Measurements from ENCODE around the gene APBB2.

The APBB2 gene

DNA sequence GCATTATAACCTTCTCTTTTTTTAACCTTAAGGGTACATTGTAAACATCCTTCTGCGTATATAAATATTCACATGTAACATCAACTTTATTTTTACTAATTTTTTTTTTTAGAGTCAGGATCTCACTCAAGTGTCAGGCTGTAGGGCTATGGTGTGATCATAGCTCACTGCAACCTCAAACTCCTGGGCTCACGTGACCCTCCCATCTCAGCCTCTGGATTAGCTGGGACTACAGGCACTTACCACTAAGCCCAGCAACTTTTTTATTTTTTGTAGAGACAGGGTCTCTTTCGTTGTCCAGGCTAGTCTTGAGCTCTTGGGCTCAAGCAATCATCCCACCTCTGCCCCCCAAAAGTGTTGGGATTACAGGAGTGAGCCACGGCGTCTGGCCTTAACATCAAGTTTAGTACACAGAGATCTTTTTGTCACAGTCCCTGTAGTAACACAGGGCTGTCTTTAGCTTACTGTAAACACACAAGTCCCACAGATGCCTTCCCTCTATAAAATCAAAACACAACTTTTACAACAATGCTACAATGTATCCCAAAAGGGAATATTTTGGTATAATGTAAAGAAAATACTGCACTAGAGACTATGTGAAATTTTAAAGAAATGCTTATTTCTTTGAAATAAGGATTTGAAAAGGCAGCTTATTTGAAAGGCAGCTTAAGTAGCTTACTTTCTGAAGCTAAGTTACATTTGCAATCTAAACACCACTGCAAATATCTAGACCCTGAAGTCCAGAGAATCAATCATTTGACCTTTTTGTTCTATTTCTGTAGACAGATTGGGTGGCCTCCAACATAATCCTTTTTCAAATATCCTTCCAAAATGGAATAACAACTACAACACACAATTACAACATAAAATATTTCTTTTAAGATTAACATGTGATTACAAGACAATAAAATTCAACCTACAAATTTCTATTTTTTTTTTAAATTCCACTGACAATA, 116.0 kb downstream of the APBB2 start:
- no peak for DNase-seq

DNA sequence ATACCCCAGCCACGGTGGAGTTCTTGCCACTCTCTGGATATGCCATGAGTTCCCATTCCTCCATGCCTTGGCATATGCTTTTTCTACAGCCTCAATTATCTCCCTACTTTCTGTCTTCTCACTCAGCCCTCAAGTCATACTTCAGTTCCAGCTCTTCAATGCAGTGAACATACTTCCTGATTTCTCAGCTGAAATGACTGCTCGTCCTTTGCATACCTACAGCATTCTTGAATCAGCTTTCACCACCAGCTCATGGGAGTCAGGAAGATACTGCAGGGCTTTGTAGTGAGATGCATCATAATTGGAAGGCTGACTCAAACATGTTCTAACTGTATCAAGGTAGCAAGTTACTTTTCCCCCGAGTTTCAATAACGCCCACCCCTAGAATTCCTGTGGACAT, 118.4 kb downstream of the APBB2 start:
- DNase-seq = no peak

DNA sequence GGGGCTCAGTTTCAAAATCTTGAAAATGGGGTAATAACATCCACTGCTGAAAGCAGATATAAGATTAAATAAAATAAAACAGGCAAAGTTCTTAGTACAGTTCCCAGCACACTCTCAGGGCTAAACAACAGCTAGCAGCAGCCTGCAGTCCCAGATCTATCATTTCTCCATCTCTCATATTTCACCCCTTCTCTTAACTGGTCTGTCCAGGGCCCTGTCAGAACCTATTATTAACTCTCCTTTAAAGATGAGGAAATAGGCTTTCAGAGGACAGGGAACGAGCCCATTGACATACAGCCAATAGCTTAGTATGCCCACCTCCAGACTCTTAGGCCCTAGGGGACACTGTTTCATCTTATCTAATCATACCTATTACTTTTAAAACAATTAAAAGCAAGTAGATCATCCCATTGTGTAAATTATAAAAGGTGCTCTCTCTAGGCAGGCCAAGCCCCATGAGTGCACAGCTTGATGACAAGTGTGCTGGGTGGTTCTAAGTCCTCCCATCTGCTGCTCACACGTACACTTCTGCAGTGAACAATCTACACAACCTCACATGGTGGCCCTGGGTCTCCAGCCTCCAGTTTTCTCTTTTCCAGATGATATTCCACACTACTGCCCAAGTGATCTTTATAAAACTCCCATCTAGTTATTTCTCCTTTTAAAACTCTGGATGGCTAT, 119.0 kb downstream of the APBB2 start:
- DNase-seq = no peak

DNA sequence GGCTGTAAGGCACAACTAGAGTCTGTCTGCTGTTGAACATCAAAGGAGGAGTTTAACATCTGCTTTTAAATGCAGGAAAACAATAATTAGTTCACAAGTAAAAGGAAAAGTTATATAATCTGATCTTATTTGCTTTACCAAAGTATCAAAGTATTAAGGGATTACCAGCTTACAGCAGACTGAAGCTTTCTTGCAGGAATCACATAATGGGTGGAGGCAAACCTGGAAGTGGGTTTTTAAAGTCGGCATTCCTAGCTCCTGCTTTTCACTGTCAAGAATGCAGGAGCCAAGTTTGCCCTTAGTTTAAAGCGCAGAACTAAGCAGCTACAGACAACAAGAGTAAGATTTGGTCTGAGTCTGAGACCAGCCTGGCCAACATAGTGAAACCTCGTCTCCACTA, 122.2 kb downstream of the APBB2 start:
- no peak for DNase-seq

DNA sequence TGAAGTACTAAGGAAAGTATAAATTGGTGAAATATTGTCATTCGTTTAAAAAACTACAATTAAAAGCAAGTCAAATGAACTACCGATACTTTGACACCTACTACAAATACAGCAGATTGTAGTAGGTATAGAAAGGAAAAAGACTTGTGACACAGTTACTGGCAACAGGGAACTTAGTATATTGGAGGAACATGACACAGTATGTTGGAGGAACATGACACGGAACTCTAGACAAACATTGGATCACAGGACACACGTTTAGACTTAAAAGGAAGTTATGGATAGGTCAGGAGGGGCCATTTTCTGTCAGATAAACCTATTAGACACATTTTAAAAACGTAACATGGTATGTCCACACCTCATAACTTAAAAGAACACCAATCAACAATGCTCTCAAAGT, 132.5 kb downstream of the APBB2 start:
- no peak for DNase-seq

DNA sequence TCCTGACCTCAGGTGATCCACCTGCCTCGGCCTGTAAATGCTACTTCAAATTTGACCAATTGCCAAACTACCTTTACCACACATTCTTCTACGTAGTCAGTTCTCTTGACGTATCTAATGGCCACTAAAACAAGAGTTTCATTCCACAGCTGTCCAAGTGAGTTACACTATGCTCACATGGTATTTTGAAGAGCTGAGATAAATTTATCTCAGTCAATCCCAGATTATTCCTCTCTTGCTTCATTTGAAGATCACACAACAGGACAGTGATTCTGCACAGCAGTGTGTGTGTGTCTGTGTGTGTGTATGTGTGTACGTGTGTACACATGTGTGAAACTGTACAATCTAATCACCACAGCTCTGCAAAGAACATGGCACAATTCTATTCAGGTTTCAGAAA, 133.4 kb downstream of the APBB2 start:
- no peak for DNase-seq

DNA sequence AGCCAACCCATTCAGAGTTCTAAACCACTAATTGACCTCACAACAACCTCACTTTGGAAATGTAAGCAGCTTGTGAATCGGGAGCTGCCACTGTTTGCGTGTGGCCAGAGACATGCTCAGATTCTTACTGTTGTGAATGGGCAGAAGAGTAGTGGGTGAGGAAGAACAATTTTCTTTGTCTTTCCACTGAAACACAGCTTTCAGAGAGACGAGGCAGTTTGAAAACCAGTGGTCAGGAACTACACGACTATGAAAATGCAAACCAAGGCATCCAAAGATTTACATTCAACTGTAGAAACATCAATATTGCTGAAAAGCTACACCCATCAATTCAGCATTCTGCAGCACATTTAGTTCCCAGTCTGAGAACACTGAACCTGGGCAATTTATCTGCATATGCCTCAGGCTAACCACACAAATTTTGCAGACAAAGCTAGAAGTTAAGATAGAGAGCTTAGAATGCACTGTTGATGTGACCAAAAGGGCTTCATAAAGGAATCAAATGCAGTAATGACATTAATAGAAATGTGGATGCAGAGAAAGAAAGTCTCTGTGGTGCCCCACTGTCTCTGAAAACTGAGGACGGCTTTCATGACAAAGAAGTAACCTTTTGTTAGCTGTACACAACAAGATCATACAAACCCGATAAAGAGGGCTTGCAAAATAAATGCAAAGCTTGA, 134.3 kb downstream of the APBB2 start:
- DNase-seq = no peak

DNA sequence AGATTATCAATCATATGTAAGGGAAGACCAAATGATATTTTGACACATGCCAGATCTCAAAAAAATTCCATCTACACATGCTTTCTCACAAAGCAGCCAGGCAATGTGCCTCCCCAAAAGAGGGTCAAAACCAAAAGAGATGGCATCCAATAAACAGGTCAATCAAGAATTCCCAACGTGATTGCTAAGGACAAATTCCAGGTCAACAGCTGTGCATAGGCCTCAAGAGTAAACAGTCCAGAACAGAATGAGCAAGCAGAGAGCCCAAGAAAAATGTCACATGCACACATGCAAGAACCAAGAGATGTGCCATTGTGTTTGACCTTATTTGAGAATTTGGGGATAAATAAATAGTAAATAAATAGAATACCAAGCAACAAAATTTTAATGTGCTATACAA, 136.7 kb downstream of the APBB2 start:
- no peak for DNase-seq

DNA sequence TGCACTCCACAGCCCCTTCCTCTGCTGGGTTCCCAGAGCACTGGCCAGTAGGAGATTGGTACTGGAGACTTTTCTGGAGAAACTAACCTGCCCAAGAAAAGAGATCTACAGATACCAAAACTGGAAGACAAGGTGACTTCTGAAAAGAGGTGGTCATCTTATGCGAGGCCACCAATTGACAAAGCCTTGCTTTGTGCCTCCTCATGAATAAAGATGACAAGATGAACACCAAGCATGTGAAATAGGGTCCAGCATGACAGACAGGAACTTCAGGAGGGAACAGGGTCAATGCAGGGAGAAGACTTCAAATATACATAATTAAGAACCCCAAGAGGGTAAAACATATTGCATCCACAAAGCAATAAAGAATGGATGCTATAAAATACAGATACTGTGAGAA, 137.9 kb downstream of the APBB2 start:
- no peak for DNase-seq

DNA sequence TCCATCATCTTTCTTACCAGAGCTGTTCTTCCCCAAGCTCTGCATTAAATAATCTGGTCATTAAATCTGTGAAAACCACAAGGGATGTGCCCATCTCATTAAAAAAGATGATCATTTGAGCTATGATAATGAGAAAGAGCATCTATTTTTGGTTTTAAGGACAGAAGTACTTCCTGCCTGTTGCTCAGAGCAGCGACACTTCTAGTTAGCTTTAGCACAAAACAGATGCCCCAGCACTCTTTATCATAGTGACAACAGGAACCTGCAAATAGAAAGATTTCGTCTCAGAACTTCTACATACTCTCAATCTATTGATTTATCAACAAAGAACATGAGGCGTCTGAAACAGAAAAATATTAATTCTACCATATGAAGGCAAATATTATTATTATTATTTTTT, 140.1 kb downstream of the APBB2 start:
- DNase-seq = no peak

DNA sequence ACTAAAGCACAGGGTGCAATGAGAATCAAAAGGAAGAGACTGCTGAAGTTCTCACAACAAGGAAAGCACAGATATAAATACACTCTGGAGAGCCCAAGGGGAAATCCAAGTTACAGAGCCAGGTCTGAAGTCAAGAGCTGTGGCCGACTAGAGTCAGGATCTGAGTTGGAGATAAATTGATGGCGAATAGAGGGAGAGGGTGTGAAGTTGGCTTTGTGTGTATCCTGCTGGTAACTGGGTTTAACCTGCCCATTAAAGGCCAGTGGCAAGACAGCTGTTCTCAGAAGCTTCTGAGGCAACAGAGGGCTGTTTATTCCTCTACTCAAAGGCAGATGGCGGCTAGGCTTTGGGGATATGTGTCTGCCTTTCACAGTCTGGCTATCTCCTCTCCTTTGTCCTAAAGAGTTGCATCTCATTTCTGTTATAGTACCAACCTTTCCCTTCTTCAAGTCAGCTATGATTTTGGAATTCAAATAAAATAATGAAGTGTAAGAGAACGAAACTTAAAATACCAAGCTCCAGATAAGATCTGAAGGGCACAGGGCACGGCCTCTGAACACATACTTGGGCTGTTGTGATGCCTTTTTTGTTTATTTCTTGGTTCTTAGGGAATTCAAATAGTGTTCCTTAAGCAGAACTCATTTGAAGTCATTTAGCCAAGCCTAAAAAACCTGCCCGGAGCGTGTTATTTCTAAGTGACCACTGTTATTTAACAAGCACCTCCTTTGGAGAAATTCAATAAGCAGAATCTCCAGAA, 142.1 kb downstream of the APBB2 start:
- no peak for DNase-seq

DNA sequence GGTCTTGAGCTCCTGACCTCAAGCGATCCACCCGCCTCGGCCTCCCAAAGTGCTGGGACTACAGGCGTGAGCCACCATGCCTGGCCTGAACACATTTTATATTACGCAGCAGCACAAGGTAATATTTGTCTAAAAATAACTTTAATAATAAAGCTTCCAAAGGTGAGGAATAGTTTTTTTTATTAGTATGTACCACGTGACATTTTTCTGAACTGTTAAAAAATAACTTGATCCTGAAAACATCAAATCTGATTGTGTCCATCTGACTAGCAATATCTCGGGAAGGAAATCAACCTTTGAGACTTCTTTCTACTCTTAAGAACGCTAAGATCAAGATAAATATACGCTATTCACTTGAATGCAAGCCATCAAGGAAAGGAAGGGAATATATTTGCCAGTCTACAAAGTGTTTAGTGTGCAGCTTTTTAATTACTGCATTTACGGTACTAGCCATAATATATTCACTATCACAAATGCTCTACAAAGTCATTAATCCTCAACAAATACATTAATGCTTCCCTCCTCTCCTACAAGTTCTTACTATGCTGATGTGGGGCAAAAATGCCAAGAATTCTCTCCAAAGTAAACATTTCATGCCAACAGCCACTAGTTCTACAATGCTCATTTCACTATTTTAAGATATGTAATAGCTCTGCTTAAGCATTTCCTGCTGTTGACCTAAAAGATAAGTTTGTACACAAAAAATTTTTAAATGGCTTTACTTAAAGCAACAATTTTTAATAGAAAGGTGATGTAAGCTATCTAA, 143.6 kb downstream of the APBB2 start:
- DNase-seq = no peak

DNA sequence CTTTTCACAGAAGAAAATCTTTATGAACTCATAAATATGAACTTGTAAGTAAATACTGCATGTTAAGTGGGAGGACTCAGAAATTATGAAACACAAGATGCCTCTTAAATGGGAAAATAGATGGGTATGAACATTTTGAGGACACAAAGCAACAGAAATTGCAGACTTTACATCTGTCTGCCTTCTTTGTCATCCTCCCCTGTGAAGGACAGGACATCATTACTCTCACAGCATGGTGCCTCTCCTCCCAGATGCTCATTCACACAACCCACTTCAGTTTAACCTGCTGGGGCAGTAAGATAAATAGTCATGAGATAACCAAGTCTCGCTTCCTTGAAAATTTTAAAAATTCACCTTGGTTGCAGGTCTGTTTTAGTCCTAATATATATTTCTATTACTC, 144.5 kb downstream of the APBB2 start:
- DNase-seq = no peak

DNA sequence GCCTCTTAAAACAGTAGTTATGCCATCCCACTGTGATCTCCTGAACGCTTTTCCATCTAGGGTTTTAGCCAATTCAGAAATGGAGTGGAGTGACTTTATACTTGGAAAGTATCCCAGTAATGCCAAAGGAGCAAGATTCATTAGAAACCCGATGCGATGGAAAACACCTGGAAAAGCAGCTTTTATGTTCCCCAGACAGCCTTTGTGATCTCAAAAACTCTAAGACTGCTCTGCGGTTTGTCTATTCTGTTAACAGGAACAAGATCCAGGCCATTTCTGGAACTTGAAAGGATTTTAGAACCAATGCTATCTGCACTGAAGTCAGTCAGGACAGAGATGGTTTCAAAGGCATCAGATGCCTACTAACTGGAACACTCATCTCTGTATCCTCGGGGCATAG, 145.1 kb downstream of the APBB2 start:
- no peak for DNase-seq

DNA sequence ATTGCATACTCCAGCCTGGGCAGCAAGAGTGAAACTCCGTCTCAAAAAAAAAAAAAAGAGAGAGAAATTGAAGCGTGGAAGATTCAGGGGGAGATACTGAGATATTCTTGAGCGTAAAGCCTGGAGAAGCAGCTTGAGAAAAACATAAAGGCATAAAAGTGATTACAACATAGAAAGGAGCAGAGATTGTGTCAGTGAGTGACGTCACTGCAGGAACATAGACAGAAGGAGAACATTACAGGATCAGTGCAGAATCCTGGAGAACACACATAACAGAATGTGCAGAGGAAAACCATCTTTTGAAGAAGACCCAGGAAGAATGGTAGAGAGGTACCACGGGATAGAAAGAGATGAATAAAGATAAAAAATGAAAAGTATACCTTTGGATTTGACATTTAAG, 147.0 kb downstream of the APBB2 start:
- DNase-seq = no peak

DNA sequence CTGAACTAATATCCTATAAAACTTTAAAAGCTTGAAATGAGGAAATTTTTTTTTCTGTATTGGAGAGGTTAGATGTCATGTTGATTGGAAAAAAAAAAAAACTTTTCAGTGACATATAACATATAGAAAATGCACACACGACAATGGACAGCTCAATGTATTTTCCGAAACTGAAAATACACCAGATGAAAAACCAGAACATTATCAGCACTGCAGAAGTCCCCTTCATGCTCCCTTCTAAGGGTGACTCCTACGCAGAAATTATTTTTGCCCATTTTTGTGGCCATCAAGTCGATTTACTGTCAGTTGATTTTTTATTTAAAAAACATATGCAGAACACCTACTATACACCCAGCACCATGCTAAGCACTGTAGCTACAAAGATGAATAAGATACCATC, 148.3 kb downstream of the APBB2 start:
- DNase-seq = no peak

DNA sequence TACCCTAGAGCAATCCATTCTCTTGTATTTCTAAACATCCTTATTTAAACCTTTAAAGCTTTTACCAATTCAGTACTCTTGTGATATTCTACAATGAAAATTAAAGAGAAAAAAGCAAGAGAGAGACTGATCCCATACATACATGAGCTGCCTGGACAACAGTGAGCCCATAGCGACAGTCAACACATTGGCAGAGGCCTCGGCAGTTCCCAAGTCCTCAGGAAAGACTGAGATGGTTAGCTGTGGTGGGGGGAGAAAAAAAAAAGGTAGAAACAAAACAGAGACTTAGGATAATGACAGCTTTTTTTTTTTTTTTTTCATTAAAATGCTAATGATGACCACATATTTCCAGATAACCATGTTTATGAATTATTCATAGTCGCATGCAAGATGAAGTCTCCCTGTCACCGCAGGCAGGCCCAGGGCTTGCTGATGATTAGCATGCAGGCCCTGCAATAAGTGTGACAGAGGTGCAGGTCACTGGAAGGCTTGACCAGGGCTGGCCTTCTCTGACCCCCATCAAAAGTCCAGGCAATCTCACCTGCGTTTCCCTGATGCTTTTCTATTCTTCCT, 148.8 kb downstream of the APBB2 start:
- no peak for DNase-seq

DNA sequence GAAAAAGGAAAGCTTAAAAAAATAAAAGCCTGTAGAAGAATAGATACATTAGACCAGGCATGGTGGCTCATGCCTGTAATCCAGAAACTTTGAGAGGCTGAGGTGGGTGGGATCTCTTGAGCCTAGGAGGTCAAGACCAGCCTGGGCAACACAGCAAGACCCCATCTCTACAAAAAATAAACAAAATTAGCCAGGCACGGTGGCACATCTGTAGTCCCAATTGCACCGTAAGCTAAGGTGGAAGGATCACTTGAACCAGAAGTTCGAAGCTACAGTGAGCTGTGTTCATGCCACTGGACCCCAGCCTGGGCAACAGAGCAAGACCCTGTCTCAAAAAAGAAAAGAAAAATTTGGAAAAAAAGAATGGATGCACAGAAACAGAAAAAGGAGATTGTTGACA, 149.4 kb downstream of the APBB2 start:
- DNase-seq = no peak

DNA sequence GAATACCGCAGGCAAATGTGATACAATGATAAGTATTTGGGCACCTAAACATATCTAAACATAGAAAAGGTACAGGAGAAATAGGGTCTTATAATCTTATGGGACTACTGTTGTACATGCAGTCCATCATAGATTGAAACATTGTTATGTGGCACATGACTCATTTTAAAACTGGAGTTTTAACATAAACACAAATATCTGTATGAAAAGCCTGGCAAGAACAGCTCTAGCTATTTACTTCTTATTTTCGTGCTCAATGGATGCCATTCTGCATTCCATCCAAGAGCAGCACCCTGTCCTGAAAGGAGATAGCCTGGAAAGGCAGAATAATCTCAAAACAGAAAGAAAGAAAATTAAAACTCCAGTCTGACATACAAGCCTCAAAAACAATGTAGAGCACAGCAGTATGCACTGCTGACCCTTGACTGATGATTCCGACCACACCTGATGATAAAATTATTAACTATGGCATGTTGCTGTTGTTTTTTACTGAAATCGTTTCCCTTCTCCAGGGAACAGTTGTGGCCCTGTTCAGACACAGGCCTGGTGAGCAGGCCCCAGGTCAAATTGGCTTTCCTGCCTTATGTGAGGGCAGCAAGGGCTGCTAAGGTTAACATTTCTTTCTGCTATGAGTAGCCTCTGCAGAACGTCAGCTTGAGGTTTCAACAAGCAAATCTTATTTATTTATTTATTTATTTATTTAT, 152.7 kb downstream of the APBB2 start:
- no peak for DNase-seq

DNA sequence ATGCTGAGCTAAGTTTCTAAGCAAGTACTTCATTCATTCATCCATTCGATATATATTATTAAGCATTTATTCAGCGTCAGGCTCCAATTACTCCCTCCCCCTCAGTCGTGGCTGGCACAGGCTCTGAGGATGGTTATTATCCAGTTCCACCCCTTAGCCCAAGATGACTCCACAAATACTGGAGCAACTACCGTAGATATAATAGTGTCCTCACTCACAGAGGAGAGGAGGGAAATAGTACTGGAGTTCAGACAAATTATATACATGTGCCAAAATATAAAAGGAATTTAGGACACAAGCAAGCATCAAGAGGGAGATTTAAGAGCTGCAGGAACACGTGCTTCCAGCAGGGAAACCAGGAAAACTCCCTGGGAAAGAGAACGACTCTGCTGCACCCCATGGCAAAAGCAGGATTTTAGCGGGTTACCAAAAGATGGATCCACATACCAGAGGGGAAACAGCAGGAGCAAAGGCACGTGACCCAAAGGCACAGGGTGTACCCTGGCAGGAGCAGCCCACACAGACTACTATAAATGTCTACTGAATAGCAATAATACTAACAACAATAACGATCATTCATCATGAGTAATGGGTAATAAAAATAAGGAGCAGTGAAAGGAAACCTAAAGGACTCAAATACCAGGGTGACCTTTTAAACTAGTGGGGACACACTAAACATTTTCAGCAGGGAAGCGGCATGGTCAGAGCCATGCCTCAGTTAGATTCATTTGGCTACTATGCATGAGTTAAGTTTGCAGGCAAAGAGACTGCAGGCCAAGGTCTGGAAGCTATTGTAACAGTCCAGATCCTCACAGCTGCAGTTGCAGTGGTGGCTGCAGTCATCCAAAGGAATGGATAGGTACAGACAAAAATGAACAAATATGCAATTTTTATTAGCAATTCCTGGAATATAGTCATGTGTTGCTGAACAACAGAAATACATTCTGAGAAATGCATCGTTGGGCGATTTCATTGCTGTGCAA, 153.7 kb downstream of the APBB2 start:
- DNase-seq = no peak
